ENCODE data around the gene MOB1A. TPM values are rescaled to one million over a fixed set of nuclear protein-coding genes. Genes with fewer than 3 reads are reported as not detected.

Gene MOB1A
- total RNA-seq, 1 experiment from 2014 or later, result 95.1 TPM

GRCh38 chr2:74155830-74156229, 22.8 kb downstream of the MOB1A start:
- H3K27me3 ChIP-seq (ENCODE audit: insufficient read depth, low read length), result no peaks in the 10 kb centered on the region
- no peak overlapping the region for H3K27ac Mint-ChIP-seq
- H4K91ac ChIP-seq (ENCODE audit: insufficient read length, low read depth, low read length), result no peak overlapping the region
- no peak overlapping the region for H2AFZ ChIP-seq (ENCODE audit: low read length)
- H3K4me1 ChIP-seq (ENCODE audit: insufficient read depth, low read length), result no peaks in the 10 kb centered on the region
- no peak overlapping the region for H4K5ac ChIP-seq (ENCODE audit: insufficient read length, low read depth, low read length)
- H3K36me3 Mint-ChIP-seq (ENCODE audit: insufficient read depth in 1 of 3, low read depth in 3 of 3), result peaks cover 21 to 68% (median 63%) of the 10 kb centered on the region in 3 experiments; a peak in 6 of 7 replicates
- H2BK20ac ChIP-seq (ENCODE audit: low read depth, low read length, poor library complexity, severe bottlenecking), result no peak overlapping the region
- no peak overlapping the region for H2BK5ac ChIP-seq (ENCODE audit: insufficient read length, low read length)
- no peaks in the 10 kb centered on the region for H4K20me1 ChIP-seq (ENCODE audit: control insufficient read depth, insufficient read depth, insufficient read length)
- no peak for TF ChIP-seq CTCF (conservative IDR thresholded peaks at IDR 0.05)
- H3K23ac ChIP-seq (ENCODE audit: insufficient read length, low read depth, low read length), result no peak overlapping the region
- no peak overlapping the region for H4K8ac ChIP-seq (replicated peaks; ENCODE audit: insufficient read length, low read depth, low read length)
- WGBS (ENCODE audit: extremely low coverage, insufficient read length, low lambda C conversion rate), result no CpG with 5 or more reads among the region's 3 CpGs
- H3K4me2 ChIP-seq (ENCODE audit: insufficient read depth, insufficient read length, low read length), result no peak overlapping the region
- H3K27me3 Mint-ChIP-seq (ENCODE audit: low read depth), result no peaks in the 10 kb centered on the region
- no peaks in the 10 kb centered on the region for H3K79me2 ChIP-seq (ENCODE audit: insufficient read depth, low read length)
- no peak overlapping the region for H3T11ph ChIP-seq (ENCODE audit: low read length)
- H2BK120ac ChIP-seq (ENCODE audit: low read depth, low read length, poor library complexity, severe bottlenecking), result no peak overlapping the region
- H2BK15ac ChIP-seq (ENCODE audit: low read depth, low read length), result no peak overlapping the region
- H3K9me3 ChIP-seq (ENCODE audit: control insufficient read depth, low read depth, low read length), result no peaks in the 10 kb centered on the region
- no peak overlapping the region for H3K4me3 Mint-ChIP-seq
- no peaks in the 10 kb centered on the region for H3K9me3 Mint-ChIP-seq
- H2AK5ac ChIP-seq (ENCODE audit: insufficient read length, low read length), result no peak overlapping the region
- no peak overlapping the region for H3K14ac ChIP-seq (ENCODE audit: insufficient read depth, low read length)
- H3K18ac ChIP-seq (ENCODE audit: insufficient read length, low read depth, low read length), result no peak overlapping the region
- DNase-seq, result no peak
- no peak overlapping the region for H2BK12ac ChIP-seq (ENCODE audit: insufficient read length, low read depth, low read length)
- H3K9ac ChIP-seq (ENCODE audit: extremely low read depth, insufficient read length, low read length), result no peak overlapping the region
- no peaks in the 10 kb centered on the region for H3K23me2 ChIP-seq (ENCODE audit: insufficient read length, low read depth, low read length, poor library complexity, severe bottlenecking)
- H3K4me1 Mint-ChIP-seq, result no peaks in the 10 kb centered on the region
- no peak overlapping the region for H3K27ac ChIP-seq (ENCODE audit: insufficient read length, low read depth, low read length)
- H3K56ac ChIP-seq (ENCODE audit: insufficient read length, low read depth, low read length), result no peak overlapping the region
- H3K79me1 ChIP-seq (ENCODE audit: insufficient read depth, low read depth, low read length, poor library complexity, severe bottlenecking), result no peaks in the 10 kb centered on the region
- H3K4ac ChIP-seq (ENCODE audit: low read depth, low read length), result no peak overlapping the region

Measured in H9 (cell line).